HepG2 (cell line): ENCODE results near the gene LAPTM4A. TPM values are rescaled to one million over a fixed set of nuclear protein-coding genes. Genes with fewer than 3 reads are reported as not detected.

ENCODE experiments used
- BORCS8-MEF2B ChIP-seq: sonication (generic); formaldehyde crosslinking; IDR thresholded peaks from 2 replicates; pipeline ENCODE4 v1.8.0; 2022; ENCODE audit warnings: mild to moderate bottlenecking, missing genetic modification reagents
- CHD4 ChIP-seq: fragments of 200-600 bp; sonication (generic); IDR thresholded peaks from 2 replicates; pipeline ENCODE4 v1.7.0; 2017; ENCODE audit warnings: mild to moderate bottlenecking, low read length, borderline replicate concordance
- DBP ChIP-seq: sonication (generic); formaldehyde crosslinking; IDR thresholded peaks from 2 replicates; pipeline ENCODE4 v1.4.0; 2020; ENCODE audit warnings: missing genetic modification reagents; ENCODE audit errors: not compliant biosample characterization
- EEA1 ChIP-seq: sonication (generic); formaldehyde crosslinking; IDR thresholded peaks from 2 replicates; pipeline ENCODE4 v1.5.1; 2020; ENCODE audit warnings: mild to moderate bottlenecking, missing genetic modification reagents, borderline replicate concordance
- FOXK1 ChIP-seq: sonication (generic); formaldehyde crosslinking; IDR thresholded peaks from 2 replicates; pipeline ENCODE4 v1.4.0; 2020; ENCODE audit warnings: low read depth, missing genetic modification reagents, borderline replicate concordance
- HBP1 ChIP-seq: IDR thresholded peaks from 2 replicates; pipeline ENCODE4 v1.6.1; 2016; ENCODE audit warnings: low read depth, control low read depth
- HMGXB4 ChIP-seq, 2 experiments: sonication (generic) in 1 of 2; formaldehyde crosslinking in 1 of 2; IDR thresholded peaks; 2 replicates each; pipeline versions ENCODE4 v1.4.0 to v1.6.1; 2018 to 2020; ENCODE audit warnings: missing genetic modification reagents in 2 of 2, borderline replicate concordance in 1 of 2, low read depth in 1 of 2, mild to moderate bottlenecking in 1 of 2, missing biosample characterization in 1 of 2
- KDM5A ChIP-seq: fragments of 200-600 bp; sonication (generic); IDR thresholded peaks from 2 replicates; pipeline ENCODE4 v1.7.0; 2018; ENCODE audit warnings: antibody characterized with exemption, mild to moderate bottlenecking, low read length, borderline replicate concordance
- MBNL3 ChIP-seq: fragments of 250-450 bp; sonication (Bioruptor Pico); conservative IDR thresholded peaks from 2 replicates; pipeline ENCODE4 v1.8.0; 2022; ENCODE audit warnings: mild to moderate bottlenecking, inconsistent platforms
- MLLT10 ChIP-seq: sonication (generic); formaldehyde crosslinking; IDR thresholded peaks from 2 replicates; pipeline ENCODE4 v1.4.0; 2020; ENCODE audit warnings: missing genetic modification reagents
- PLRG1 ChIP-seq: fragments of 450-650 bp; conservative IDR thresholded peaks from 2 replicates; pipeline ENCODE4 v1.6.1; 2016
- POLR2AphosphoS2 ChIP-seq: IDR thresholded peaks from 2 replicates; pipeline ENCODE4 v1.6.1; 2011; ENCODE audit warnings: low read depth, low read length, improper control_type of control experiment
- SKI ChIP-seq: fragments of 450-650 bp; IDR thresholded peaks from one replicate; pipeline ENCODE4 v1.6.1; 2018; ENCODE audit warnings: mild to moderate bottlenecking; ENCODE audit not compliant: partially characterized antibody
- SP140L ChIP-seq: sonication (generic); formaldehyde crosslinking; IDR thresholded peaks from 2 replicates; pipeline ENCODE4 v1.4.0; 2020; ENCODE audit warnings: missing genetic modification reagents, borderline replicate concordance
- TARDBP ChIP-seq: sonication (generic); formaldehyde crosslinking; IDR thresholded peaks from 2 replicates; pipeline ENCODE4 v1.8.0; 2022; ENCODE audit warnings: mild to moderate bottlenecking, missing genetic modification reagents
- TFAP4 ChIP-seq: sonication (generic); IDR thresholded peaks from 2 replicates; pipeline ENCODE4 v1.6.1; 2016; ENCODE audit warnings: low read depth, borderline replicate concordance
- ZNF441 ChIP-seq: sonication (generic); formaldehyde crosslinking; IDR thresholded peaks from 2 replicates; pipeline ENCODE4 v1.7.0; 2021; ENCODE audit warnings: missing genetic modification reagents, borderline replicate concordance
- ZNF501 ChIP-seq: sonication (generic); formaldehyde crosslinking; IDR thresholded peaks from 2 replicates; pipeline ENCODE4 v1.5.1; 2020; ENCODE audit warnings: mild to moderate bottlenecking, moderate library complexity, missing genetic modification reagents
- ZNF550 ChIP-seq: sonication (generic); formaldehyde crosslinking; IDR thresholded peaks from 2 replicates; pipeline ENCODE4 v1.4.0; 2020; ENCODE audit warnings: mild to moderate bottlenecking, missing genetic modification reagents, borderline replicate concordance
- ZNF576 ChIP-seq: sonication (generic); formaldehyde crosslinking; IDR thresholded peaks from 2 replicates; pipeline ENCODE4 v1.4.0; 2020; ENCODE audit warnings: mild to moderate bottlenecking, missing genetic modification reagents
- ZNF615 ChIP-seq: sonication (generic); formaldehyde crosslinking; IDR thresholded peaks from 2 replicates; pipeline ENCODE4 v1.5.0; 2020; ENCODE audit warnings: mild to moderate bottlenecking, missing genetic modification reagents, borderline replicate concordance
- ZNF678 ChIP-seq: sonication (generic); formaldehyde crosslinking; IDR thresholded peaks from 2 replicates; pipeline ENCODE4 v1.4.0; 2020; ENCODE audit warnings: mild to moderate bottlenecking, missing genetic modification reagents
- polyA plus RNA-seq, 8 experiments: library from polyadenylated mRNA; depleted of rRNA in 3 of 8; stranded (reverse) in 7 of 8; unstranded in 1 of 8; fragments of >200 nt; fragmentation: Illumina TruSeq in 4 of 8; extraction: Trizol in 4 of 8; gene quantifications; 2 replicates each; pipeline versions ENCODE4 v1.2.1 to v1.2.3, GENCODE V29; 2011 to 2016; ENCODE audit warnings: low read depth in 4 of 8, missing spikeins in 1 of 8, mixed read lengths in 1 of 8; ENCODE audit not compliant: insufficient read depth in 1 of 8
- total RNA-seq, 5 experiments: library from RNA; depleted of rRNA; stranded (reverse); fragments of >200 nt; fragmentation: Illumina TruSeq; extraction: Trizol; gene quantifications; 2 replicates each; pipeline ENCODE4 v1.2.3, GENCODE V29; 2016; ENCODE audit warnings: low read depth in 1 of 5
- TF ChIP-seq, protein P1 (sequence below): sonication (generic); formaldehyde crosslinking; IDR thresholded peaks from 2 replicates; pipeline ENCODE4 v1.8.1; 2023; ENCODE audit warnings: mild to moderate bottlenecking, missing genetic modification reagents

The LAPTM4A gene
- total and polyA plus RNA-seq, 2 of the 13 experiments (the other 11 are each of a cell fraction or from before 2014, with no cell fraction given), result 116 to 558 TPM

GRCh38 chr2:20013126-20013849 lies 38.1 kb downstream of the LAPTM4A start (continued):
- no peak for TF ChIP-seq HBP1 (CRISPR knock-in tag)
- no peak for TF ChIP-seq MLLT10 (CRISPR knock-in tag)
- TF ChIP-seq FOXK1 (CRISPR knock-in tag), result 0 out of 2 replicates have a peak, but pooled peaks have one; percentile 8
- 0 out of 2 replicates have a peak, but pooled peaks have one; percentile 52 for TF ChIP-seq ZNF501 (CRISPR knock-in tag)
- no peak for TF ChIP-seq TARDBP (CRISPR knock-in tag)
- no peak; the same call in 1 of the 2 replicates for TF ChIP-seq KDM5A
- peak; percentile 8 for TF ChIP-seq SKI
- peak; percentile 6; the same call in 1 of the 2 replicates for TF ChIP-seq EEA1 (CRISPR knock-in tag)
- TF ChIP-seq BORCS8-MEF2B, result no peak
- TF ChIP-seq, protein P1, sequence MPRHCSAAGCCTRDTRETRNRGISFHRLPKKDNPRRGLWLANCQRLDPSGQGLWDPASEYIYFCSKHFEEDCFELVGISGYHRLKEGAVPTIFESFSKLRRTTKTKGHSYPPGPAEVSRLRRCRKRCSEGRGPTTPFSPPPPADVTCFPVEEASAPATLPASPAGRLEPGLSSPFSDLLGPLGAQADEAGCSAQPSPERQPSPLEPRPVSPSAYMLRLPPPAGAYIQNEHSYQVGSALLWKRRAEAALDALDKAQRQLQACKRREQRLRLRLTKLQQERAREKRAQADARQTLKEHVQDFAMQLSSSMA, result no peak
- TF ChIP-seq SP140L, result no peak
- TF ChIP-seq ZNF615 (CRISPR knock-in tag), result no peak
- TF ChIP-seq ZNF441 (CRISPR knock-in tag), result no peak
- TF ChIP-seq PLRG1, result no peak
- peak; percentile 37; the same call in 1 of the 2 replicates for TF ChIP-seq TFAP4
- TF ChIP-seq MBNL3 (CRISPR knock-in tag), result no peak
- TF ChIP-seq ZNF678 (CRISPR knock-in tag), result no peak; the same call in 1 of the 2 replicates
- no peak for TF ChIP-seq CHD4
- TF ChIP-seq POLR2AphosphoS2, result no peak
- TF ChIP-seq HMGXB4 (CRISPR knock-in tag; IDR thresholded peaks at IDR 0.05; ENCODE audit: borderline replicate concordance in 1 of 2, low read depth in 1 of 2), result peak; percentile 10 to 12; a peak in 1 of 4 replicates
- no peak for TF ChIP-seq DBP (CRISPR knock-in tag)
- no peak for TF ChIP-seq ZNF576
- no peak for TF ChIP-seq ZNF550
